GM23248 (cell line): ENCODE data around the gene UBE2F.

Experiments used
- EZH2 ChIP-seq: fragments of 200-600 bp; sonication (generic); IDR thresholded peaks from 2 replicates; pipeline ENCODE4 v1.6.1; 2018; ENCODE audit warnings: antibody characterized with exemption, mild to moderate bottlenecking; ENCODE audit not compliant: insufficient read depth, poor library complexity, severe bottlenecking
- EZH2phosphoT487 ChIP-seq: fragments of 200-600 bp; sonication (generic); IDR thresholded peaks from 2 replicates; pipeline ENCODE4 v1.6.1; 2018; ENCODE audit warnings: antibody characterized with exemption, moderate library complexity, mild to moderate bottlenecking, low read depth; ENCODE audit not compliant: insufficient read depth

DNA sequence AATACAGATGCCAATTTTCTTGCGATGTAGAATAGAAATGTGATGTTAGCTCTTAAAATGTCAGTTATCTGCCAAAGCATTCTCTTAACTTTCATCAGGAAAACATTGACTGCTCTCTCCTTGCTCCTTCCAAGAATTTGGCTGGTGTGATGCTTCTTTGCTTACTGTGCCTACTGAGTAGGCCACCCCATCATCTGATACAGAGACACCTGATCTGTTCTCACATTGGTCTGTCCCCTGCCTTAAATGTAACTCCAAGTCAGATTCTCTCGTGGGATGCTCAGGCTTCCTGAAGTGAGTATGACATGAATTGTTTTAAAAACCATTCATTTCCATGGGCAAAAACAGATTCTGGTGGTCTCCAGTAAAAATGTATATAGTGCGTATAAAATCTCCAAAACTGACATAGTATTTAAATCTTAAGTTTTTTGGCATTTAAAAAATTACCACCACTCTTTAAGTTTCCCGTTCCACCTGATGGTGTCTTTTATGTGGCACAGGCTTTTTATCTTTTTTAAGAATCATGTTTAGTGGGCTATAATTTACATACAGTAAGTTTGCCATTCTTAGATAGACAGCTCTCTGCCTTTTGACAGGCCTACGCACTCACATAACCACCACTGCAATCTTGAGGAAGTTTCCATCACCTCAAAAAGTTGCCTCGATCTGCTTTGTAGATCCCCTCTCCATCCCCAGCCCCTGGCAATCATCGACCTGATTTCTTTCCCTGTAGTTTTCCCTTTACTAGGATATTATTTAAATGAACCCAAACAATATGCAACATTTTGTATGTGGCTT is 36.6 kb downstream of the UBE2F start:
- TF ChIP-seq EZH2phosphoT487 (no peak), EZH2 (no peak)
